Measurements from ENCODE around the gene GLB1L2.

GLB1L2 gene

DNA sequence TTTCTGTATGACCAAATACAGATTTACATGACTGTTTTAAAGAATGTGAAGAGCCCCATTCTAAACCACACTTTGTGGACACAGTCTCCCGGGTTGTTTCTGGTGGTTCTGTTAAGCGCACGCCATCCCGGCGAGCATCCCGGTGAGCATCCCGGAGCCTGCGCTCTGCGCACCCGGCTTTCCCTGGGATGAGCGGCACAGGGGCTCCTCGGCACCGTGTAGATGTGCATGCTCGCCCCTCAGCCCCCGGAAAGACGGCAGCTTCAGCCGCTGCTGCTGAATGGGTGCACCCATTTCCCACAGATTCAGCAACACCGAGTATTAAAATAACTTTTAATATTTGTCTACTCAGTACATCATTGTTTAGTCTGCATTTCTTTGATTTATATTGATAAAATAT, 36.0 kb downstream of the GLB1L2 start:
- DNase-seq (ENCODE audit: low read depth), result no peak

DNA sequence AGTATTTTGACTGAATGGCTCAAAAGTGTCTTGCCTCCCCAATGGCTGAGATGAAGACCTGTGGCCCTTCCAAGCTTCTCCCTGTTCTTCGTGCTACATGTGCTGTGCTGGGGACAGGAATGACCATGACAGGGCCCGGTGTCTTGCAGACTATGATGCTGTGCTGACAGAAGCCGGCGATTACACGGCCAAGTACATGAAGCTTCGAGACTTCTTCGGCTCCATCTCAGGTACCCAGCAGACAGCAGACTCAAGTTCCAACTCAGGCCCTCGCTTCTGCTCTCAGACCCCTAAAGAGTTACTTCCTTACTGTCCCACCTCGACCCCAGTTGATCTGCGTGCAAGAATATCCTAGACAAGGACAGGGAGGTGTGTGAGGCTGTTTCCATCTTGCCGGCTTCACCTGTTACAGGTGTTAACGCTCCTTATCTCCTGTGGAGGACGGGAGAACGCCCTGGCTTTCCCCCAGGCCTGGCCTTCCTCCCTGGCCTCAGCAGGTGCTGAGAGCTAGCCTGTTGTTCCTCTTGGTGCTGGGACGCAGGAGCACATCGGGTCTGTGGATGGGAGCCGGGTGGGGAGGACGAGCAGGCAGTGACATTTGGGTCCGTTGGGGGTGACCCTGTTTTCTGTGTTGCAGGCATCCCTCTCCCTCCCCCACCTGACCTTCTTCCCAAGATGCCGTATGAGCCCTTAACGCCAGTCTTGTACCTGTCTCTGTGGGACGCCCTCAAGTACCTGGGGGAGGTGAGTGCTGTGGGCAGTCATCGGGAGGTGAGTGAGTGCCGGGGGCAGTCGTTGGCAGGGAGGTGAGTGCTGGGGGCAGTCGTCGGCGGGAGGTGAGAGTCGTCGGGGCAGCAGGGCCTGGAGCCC, 38.1 kb downstream of the GLB1L2 start:
- no peak for DNase-seq (ENCODE audit: low read depth)

DNA sequence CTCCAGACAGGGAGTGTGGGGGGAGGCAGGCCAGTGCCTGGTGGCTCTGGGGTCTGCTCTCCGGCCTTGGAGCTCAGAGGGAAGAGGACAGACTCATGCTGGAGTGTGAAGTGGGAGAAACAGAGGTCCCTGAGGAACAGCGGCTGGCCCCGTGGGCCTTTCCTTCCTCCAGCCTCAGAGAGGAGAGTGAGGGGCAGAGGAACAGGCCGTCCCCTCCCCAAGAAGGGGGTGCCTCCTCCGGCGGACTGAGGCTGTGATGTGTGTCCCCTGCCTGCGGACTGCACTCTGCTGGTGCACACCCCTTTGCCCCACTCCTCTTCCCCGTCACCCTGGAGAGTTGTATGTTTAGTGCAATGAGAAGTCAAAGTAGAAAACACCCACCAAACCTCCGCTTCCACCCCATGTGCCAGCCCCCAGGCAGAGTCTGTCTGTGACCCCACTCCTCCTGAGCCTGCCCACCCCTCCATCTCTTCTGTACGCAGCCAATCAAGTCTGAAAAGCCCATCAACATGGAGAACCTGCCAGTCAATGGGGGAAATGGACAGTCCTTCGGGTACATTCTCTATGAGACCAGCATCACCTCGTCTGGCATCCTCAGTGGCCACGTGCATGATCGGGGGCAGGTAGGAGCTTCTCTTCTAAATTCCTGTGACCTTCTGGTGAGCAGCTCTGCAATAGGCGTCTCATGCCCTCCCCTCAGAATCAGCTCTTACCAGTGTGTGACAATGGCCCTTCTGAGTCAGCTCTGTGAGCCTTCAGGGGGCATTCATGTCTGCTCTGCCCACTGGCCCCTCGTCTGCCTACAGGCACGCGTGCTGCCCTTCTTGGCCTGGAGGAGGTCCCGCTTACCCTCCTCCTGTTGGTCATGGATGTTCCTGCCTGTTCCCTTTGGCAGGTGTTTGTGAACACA, 39.0 kb downstream of the GLB1L2 start:
- no peak for DNase-seq (ENCODE audit: low read depth)

DNA sequence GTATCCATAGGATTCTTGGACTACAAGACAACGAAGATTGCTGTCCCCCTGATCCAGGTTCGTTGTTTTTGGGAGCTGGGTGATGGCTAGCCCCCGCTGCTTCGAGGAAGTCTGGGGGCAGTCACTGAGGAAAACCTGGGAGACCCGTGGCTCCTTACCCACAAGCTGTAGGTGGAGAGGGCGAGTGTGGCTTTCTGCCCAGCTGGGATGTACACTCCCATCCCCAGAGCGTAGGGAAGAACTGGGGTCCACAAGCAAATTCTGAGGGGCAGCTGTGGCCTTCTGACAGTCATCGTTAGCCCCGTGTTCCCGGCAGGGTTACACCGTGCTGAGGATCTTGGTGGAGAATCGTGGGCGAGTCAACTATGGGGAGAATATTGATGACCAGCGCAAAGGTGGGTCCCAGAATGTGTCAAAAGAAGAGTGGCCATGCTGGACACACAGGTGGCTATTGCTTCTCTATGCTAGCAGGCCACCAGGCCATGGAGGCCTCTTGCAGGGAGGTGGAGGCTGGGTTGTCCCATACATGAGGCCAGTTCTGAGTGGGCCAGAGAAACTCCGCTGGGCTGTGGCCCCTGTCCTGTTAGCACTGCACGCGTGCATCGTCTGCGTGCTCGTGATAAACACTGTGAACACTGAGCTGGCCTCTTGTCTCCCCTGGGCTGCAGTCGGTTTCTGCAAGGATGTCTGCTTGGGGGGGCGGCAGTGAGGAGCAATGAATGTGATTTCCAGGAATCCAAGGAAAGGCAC, 39.8 kb downstream of the GLB1L2 start:
- no peak for DNase-seq (ENCODE audit: low read depth)

DNA sequence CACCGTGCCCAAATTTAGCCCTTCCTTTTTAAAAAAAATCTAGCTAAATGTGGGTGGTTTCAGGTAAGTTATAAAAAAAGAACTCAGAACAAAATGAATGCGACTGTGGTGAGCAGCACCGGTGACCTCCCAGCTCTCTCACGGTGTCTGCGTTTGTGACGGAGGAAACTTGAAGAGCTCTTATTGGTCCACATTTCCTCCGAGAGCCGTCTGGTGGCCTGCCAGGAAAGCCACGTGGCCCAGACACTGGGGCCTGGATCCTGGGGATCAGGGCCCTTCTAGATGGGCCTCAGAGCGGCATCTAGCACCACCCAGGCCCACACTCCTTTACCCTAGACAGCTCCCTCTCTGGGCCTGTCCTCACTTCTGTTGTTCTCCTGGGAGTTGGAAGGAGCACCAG, 40.7 kb downstream of the GLB1L2 start:
- DNase-seq (ENCODE audit: low read depth), result no peak

DNA sequence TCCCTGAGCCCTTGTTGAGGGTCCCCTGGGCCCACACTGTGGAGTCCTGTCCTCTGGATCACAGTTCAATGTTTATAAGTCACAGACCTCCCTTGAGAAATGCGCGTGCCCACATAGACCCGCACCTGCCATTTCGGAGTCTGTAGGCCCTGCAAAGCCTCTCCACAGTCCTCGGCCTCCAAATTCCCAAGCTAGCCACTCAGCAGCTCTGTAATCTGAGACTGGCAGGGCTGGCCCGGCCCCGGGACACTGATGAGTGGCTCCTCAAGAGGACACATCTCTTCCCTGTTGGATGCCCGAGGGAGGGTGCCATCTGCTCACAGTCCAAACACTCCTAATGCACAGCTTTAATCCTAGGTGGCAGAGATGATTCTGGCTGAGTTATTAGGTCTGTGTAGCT, 41.2 kb downstream of the GLB1L2 start:
- no peak for DNase-seq (ENCODE audit: low read depth)

DNA sequence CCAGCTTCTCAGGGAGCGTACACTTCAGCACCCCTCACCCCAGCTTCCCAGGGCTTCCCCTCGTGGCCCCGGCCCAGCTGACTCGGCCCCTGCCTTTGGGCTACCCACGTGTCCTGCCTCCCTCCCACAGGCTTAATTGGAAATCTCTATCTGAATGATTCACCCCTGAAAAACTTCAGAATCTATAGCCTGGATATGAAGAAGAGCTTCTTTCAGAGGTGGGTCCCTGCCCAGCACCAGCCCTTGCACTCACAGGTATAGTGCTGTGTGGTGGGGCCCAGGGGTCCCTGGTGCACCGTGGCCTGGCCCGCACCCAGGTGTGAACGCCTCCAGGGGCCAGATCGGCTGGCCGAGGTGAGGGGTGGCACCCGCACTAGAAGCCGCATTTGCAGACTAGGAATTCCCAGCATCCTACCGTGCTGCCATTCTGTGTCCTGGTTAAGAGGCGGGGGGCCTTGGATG, 41.8 kb downstream of the GLB1L2 start:
- no peak for DNase-seq (ENCODE audit: low read depth)

DNA sequence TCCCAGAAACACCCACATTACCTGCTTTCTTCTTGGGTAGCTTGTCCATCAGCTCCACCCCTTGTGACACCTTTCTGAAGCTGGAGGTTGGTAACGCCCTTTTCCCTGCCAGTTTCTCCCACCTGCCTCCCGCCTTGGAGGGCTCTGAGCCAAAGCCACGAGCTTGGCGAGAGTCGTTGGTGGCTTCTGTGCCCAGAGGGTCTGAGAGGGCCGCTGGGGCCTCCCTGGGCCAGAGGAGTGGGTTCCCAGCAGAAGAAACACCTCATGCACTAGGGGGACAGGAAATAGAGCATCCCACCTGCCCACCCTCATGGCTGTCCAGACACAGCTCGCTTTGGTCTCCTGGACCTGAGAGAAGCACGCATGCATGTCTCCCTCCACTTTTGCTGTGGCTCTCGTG, 42.4 kb downstream of the GLB1L2 start:
- no peak for DNase-seq (ENCODE audit: low read depth)

DNA sequence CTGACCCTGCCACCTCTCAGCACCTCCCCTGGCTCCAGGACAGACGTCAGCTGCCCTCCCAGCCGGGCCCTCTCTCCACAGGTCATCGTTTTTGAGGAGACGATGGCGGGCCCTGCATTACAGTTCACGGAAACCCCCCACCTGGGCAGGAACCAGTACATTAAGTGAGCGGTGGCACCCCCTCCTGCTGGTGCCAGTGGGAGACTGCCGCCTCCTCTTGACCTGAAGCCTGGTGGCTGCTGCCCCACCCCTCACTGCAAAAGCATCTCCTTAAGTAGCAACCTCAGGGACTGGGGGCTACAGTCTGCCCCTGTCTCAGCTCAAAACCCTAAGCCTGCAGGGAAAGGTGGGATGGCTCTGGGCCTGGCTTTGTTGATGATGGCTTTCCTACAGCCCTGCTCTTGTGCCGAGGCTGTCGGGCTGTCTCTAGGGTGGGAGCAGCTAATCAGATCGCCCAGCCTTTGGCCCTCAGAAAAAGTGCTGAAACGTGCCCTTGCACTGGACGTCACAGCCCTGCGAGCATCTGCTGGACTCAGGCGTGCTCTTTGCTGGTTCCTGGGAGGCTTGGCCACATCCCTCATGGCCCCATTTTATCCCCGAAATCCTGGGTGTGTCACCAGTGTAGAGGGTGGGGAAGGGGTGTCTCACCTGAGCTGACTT, 43.2 kb downstream of the GLB1L2 start:
- DNase-seq (ENCODE audit: low read depth), result no peak

DNA sequence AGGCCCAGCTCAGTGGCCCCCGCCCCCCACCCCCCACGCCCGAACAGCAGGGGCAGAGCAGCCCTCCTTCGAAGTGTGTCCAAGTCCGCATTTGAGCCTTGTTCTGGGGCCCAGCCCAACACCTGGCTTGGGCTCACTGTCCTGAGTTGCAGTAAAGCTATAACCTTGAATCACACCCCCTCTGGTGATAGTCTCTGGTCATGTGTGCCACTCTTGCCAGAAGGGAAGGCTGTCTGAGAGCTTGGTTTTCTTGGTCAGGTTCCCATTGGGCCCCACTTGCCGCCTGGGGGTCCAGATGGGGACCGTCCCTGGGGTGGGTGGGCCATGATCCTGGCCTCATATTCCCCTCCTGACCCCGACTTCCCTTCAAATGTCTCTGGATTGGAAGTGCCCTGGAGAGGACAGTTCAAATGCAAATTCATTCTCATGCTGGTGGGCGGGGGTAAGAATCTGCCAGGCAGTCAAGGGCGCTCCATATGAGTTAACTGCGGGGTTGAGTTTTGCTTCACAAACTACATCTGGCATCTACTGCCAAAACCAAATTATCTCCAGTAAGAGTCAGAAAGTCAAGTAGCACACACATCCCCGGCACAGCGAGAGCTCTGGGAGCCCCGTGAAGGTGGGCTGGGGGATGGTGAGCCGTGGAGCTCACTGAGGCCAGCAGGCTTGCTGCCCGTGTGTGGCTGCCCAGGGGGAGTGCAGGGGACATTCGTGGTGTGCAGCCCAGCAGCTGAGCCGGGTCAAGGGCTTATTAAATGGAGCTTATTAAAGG, 44.5 kb downstream of the GLB1L2 start:
- no peak for DNase-seq (ENCODE audit: low read depth)

DNA sequence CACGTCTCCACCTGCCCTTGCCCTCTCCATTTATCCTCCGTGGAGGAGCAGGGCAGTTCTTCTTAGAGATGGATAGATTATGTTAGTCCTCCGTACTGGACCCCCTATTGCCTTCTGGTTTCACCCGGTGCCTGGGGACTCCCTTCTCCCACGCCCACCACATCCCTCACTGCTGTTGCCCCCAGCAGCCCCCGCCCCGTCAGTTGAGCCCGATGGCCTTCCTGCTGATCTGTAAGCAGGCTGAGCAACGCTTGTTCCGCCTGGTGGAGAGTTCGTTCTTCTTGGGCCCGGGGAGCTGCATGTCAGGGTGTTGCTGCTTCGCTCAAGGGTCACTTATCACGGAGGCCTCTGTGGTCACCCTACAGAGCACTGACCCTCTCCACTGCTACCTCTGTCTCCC, 46.1 kb downstream of the GLB1L2 start:
- DNase-seq (ENCODE audit: low read depth), result no peak

DNA sequence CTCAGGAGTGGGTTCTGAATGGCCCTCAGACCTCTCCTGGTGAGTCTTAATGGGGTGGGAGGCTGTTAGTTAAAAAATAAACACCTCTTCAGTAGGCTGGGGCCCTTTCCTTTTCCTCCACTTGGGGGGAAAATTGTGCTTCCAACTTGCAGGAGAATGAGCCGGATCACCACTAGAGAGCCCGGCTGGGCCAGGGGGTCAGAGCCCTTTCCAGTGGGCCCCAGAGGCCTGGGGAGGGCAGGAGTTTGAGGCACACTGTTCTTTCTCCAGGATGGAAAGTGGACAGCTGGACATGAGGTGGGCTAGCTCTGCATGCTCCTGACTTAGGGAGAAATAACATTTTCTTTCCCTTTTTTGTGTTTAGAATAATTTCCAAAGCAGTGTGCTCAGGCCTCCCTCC, 47.5 kb downstream of the GLB1L2 start:
- DNase-seq (ENCODE audit: low read depth), result no peak

DNA sequence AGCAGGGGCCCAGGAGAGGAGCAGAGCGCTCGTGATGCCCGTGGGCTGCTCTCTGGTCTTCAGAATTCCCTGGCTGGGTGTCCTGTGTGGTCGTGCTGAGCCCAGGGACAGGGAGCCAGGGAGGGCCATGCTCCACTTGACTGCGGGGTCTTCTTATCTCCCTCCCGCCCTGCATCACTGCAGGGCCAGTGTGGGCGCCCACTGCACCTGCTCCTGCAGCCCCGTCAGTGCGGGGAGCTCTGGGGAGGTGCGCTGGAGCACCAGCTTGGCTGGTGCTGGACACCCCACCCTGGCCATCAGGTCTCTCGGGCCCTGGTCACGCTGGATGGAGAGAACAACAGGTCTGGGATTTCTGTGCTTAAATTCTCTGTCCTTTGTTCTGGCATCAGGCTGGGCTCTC, 48.4 kb downstream of the GLB1L2 start:
- DNase-seq (ENCODE audit: low read depth), result no peak

DNA sequence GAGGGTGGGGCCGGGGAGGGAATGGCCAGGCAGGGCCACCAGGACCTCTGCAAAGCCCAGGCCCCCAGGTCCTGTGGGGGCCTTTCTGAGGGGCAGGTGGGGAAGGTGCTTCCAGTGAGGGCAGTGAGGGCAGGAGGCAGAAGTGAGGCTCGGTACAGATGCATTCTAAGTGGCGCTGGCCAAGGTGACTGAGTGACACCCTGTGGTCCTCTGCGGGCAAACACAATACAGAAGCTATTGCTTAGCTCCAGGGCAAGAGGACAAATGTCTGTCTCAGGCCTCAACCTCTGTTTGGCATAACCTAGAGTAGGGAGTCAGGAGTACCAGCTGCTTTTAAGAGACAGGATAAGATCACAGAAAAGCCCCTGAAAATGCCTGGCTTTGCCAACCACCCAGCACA, 49.0 kb downstream of the GLB1L2 start:
- no peak for DNase-seq (ENCODE audit: low read depth)

DNA sequence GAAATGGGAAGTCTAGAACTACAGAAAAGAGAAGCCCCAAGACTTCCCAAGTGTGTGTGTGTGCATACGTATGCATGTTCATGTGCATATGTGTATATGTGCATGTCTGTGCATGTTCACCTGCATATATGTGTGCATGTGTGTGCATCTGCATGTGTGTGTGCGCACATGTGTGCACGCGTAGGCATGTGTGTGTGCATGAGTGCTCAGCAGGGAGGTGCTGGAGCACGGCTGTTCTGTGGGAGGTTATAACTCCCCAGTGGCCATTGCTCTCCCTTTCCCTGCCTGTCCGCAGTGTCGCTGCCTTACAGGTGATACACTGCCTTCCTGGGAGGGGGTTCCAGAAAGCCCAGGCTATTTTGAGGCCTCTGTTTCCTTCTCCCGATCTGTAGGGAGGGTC, 50.5 kb downstream of the GLB1L2 start:
- DNase-seq (ENCODE audit: low read depth), result no peak

DNA sequence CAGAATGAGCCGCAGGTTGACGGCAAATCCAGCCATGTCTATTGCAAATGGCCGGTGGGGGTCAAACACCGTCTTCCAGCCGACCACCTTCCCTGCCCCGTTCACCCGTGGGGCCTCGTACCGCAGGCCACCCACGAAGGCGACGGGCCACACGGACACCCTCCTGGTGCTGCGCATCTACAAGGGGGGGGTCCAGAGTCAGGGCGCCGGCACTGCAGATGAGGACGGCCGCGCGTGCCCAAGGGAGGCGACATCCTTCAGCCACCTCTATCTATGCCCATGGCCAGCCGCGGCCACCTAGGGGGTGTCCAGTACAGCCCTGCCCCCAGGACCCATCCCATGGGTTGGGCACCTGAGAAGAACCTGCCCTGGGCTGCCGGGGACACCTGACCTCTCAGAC, 51.0 kb downstream of the GLB1L2 start:
- no peak for DNase-seq (ENCODE audit: low read depth)

DNA sequence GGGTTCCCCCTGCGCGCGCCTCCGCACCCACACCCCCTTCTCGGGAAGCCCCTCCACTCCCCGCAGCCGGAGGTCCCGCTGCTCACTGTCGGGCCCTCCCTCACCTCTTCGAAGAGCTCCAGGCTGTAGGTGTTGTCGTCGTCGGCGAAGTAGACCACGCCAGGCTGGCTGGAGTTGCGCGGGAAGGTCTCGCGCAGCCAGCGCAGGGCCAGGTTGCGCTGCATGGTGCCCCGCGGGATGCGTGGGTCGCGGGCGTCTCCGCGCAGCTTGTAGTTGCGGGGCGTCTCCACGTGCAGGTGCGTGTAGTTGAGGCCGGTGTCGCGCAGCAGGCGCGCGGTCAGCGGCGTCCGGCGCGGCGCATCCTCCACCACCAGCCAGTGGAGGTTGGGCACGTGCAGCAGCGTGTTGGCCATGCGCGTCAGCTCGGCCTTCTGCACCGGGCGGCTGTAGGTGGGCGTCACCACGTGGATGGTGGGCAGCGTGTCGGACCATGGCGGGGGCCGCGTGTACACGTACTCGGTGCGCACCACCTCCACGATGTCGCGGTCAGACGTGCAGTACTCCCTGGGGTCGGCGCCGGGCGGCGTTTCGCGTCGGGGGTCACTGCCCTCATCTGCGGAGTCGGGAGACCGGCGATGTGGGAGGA, 51.9 kb downstream of the GLB1L2 start:
- no peak for DNase-seq (ENCODE audit: low read depth)

DNA sequence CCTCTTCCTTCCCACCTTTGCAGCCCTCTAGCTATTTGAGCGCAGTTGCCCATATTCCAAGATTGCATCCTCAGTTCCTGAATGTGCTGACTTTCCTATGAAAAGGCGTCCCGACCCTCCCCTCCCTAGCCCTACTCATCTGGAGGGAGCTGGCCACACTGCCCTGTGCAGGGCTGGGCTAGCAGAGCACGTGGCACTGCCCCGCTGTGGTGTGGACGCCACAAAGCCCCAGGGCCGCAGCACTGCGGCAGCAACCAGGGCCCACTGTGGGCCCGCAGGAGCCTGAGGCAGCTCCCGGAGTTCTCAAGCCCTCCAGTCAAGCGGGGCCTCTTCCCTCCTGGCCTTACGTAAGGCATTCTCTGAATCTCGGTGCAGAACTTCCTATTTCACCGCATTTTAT, 52.6 kb downstream of the GLB1L2 start:
- no peak for DNase-seq (ENCODE audit: low read depth)

DNA sequence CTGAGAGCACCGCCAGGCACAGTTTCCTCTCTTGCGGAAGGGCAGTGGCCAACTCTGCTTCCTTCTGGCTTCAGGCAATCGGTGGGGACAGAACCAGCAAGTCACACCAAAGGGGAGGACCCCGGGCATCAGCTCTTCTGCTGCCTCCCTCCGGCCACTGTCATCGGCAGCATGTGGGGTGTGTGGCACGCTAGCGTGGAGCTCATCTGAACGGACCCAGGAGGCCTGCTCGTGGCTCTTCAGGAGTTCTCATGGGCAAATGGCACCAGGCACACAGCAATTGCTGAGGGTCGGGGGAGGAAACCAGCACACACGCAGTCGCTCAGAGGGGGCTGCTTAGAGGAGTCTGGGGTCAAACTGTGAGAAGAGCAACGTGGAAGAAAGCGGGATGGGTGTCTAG, 53.4 kb downstream of the GLB1L2 start:
- DNase-seq (ENCODE audit: low read depth), result no peak

DNA sequence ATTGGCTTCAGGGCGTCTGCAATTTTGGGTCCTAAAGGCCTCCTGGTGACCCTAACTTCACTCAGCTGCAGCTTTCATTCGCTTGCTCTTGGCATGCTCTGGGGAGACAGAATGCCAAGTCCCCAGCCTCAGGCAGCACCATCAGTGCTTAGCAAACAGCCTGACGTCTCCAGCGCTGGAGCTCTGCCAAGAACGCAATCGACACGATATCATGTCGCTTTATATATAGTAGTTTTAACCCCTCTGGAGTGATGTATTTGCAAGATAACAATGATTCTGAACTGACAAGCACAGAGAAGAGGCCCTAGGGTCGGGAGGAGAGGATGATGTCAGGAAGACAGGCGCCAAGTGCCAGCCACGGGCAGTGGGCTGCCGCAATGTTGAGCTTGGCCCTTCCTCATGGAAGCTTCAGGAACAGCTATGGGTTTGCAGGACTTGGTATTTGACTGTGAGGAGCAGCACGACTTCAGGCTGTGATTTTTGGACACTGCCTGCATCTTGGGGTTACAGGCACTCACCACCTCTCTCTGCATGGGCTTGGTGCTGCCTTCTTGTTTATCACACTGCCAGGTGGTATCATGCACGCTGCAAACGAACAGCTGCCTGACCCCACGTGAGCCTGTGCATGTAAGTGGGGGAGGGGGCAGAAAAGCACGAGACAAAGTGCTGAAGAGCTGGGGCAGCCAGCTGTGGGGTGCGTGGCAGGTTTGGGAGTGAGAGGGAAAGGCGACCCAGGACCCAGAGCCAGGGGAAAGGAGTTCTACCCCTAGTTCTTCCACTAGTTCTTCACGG, 54.2 kb downstream of the GLB1L2 start:
- DNase-seq (ENCODE audit: low read depth), result no peak

All from stimulated activated CD8-positive, alpha-beta memory T cell treated with anti-CD3 and anti-CD28 coated beads, Interleukin-15, amount 100 ng/mL, for 1 hour (primary cell).